NCI-H128 (cell line): ENCODE results near the gene PLCD1.
"Not testable (repeated sequence)": the region's sequence is repeated elsewhere in the genome, so short reads cannot be mapped to it uniquely, and the experiment has no call there.

Experiments
- DNase-seq: peaks from one replicate; lab custom pipeline; 2025; ENCODE audit not compliant: unreplicated experiment; lab: John Stamatoyannopoulos, UW

Gene PLCD1

DNA sequence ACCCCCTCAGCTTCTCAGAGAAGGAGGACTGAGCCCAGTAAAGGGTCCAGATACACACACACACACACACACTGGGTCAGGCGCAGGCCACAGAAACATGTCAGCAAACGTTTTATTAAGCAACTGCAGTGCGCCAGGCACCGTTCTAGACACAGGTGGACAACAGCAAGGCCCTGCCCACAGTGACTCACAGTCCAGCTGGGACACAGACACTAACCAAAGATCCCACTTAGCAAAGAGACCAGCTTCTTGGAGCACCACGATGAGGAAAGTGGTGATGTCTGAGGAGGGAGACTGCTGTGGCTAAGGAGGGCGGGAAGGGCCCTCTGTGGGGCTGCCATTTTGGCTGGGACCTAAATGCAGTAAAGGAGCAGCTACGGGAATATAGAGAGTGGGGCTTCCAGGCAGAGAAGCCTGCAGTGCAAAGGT is 41.7 kb downstream of the PLCD1 start:
- no peak for DNase-seq

DNA sequence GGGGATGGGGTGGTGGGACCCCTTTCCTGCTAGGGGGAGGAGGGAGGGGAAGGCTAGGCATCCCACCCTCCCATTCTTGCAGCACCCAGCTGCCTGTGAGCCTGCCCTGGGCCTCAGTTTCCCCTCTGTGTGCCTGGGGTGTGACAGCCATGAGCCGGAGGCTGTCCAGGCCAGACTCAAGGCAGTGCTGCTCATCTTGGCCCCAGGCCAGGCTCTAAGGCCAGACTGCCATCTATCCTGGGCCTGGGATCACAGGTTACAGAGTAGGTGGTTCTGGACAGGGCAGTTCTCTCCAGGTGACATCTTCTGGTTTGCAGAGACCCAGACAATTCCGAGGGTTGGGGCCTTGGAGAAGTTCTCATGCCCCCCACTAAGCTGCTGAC is 42.1 kb downstream of the PLCD1 start:
- no peak for DNase-seq

DNA sequence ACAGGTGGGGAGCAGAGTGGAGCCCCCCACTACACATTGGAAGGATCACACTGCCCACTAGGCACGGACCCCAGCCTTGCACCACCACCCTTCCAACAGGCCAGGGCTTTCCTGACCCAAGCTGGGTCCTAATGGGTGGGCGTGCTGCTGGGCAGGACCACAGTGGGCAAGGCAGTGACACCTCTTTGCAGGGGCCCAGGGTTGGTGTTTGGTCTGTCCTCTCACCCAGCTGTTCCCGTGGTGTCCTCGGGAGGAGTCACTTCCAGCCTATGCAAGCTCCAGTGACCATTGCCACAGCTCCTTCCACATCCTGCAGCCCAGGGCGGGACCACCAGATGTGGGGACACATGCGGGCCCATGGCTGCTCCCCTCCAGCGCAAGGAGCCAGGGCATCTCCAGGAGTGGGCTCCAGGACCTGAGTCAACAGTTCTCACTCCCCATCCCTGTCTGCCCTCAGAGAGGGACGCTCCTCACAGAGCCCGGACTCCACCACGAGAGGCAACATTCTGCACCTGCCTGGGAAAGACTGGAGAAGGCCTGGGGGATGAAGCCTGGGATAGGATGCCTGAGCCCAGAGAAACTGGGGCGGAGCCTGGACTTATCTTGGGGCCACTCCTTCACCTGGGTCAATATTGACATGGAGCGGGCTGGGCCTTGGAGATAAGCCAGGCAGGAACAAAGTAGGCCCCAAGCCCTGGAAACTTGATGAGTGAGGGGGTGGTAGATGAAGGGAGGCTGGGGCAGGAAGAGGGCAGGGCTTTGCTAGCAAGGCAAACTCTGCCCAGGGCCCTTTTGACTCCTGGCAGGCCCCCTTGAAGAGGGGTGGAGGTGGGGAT is 42.7 kb downstream of the PLCD1 start:
- no peak for DNase-seq

DNA sequence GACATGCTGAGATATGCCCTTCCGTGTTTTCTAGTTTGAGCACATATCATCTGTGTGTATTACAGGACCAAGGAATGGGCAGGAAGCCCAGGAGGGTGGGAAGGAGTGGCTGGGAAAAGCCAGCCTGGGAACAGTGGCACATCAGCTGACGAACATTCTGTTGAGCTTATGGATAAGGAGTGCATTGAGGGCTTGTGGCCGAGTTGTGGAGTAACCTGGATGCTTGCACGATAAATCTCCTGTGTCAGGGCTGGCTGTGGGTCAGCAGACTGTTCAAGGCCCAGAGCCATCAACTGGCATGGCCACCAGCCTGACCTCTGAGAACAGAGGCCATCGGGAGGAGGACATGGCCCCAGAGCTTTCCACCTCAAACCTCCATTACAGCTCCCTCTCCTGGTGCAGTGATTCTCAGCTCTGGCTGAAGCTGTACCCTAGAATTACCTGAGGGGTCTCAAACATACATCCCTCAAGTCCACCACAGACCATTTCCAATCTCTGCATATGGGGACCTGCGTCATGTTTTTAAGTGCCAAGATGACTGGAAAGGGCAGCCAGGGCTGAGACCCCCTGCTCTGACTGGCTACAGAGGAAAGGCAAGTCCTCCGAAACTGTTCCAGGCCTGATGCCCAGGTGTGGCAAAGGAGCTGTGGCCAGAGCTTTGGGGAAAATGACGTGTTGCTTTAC is 43.7 kb downstream of the PLCD1 start:
- DNase-seq = no peak

DNA sequence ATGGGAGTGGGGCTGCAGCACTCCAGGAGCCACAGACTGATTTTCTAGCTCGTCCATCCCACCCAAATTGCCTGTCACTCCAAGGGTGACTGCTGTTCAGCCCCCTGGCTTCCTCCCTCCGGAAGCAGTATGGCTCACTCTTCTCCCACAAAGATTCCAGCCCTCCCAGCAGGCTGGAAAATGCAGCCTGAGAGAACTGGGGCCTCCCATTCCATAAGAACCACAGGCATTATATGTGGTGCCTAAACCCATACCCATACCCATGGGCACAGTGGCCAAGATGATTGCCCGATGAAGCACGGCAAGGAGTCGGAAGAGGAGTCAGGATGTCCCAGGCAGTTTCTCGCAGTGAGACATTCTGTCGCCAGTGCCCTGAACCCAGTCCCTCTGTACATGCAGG is 44.8 kb downstream of the PLCD1 start:
- no peak for DNase-seq

DNA sequence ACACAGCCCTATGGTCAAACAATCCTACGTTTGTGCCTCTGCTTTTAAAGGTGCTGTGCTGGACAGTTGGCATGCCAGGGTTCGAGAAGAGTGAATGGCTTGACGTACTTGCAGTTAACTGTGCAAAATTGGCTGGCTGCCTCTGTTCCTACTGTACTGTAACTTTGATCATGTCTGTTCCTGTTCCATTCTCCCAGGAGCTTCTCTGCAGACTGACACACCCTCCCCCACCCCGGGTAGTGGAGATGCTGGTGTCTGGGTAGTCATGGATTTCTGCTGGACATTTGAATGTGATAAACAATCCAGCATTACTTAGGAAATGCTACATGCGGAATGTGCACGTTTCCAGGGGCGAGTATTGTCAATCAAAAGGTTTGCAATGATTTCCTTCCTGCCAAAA is 45.4 kb downstream of the PLCD1 start:
- no peak for DNase-seq

DNA sequence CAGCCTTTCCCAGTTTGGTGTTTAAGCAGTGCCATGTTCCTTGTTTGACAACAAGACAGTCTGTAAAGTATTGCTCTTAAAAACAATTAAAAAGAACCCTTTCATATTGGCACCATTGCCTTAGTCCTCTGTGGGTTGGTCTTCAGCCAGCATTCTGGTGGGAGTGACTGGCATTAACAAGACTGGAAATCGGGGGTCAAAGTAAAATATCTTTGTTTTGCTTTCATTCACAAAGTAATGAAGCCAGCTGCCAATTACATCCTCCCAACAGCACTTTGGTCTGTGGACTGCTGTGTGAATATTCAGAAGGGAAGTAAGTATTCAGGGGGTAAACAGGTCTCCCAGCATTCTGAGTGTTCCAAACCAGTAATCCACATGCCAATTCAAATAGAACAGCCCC is 47.1 kb downstream of the PLCD1 start:
- DNase-seq = no peak

DNA sequence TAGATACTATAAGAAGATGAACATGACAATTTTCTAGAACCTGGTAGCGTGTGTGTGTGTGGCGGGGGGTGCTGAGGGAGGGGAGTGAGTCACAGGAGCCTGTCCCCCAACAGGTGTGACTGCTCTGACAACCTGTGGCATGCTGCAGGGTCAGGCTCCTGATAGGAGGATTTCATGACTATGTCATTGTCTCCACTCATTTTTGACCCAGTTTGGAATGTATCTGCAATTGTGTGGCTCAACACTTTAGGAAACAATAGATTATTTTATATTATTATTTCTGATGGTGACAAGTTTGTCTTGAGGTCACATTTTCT is 48.1 kb downstream of the PLCD1 start:
- DNase-seq = no peak

DNA sequence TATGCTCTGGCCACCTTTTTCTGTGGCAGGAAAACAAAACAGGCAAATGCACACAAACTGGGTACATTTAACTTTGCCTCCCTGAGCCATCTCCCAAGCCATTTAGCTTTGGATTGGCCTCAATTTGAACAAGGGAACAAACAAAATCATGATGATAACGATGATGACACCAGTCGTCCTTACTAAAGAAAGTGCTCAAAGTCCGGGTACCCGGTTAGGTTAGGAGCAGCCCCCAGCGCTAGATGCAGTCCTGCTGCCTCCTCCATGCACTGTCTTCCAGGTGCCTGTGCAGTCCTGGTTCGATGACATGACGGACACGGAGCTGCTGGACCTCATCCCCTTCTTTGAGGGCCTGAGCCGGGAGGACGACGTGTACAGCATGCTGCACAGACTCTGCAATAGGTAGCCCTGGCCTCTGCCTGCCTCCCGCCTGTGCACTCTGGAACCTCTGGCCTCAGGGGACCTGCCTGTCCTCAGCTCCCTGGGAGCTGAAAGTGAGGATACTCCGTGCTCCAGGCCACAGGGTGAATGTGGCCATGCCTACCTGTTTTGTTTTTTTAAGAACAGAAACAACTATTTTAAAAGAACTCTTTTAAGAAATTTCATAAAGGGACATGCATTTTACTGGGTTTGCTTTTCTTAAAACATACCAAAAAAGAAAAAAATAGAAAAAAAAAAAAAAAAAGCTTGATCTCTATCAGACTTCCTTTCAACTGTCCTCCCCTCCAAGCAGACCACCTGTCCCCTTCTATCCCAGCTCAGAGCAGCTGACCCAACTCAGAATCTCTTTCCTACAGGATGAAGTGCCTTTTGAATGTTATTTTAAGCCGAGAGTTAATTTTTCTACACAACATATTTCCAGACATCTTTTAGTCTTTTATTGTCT is 48.7 kb downstream of the PLCD1 start:
- no peak for DNase-seq

DNA sequence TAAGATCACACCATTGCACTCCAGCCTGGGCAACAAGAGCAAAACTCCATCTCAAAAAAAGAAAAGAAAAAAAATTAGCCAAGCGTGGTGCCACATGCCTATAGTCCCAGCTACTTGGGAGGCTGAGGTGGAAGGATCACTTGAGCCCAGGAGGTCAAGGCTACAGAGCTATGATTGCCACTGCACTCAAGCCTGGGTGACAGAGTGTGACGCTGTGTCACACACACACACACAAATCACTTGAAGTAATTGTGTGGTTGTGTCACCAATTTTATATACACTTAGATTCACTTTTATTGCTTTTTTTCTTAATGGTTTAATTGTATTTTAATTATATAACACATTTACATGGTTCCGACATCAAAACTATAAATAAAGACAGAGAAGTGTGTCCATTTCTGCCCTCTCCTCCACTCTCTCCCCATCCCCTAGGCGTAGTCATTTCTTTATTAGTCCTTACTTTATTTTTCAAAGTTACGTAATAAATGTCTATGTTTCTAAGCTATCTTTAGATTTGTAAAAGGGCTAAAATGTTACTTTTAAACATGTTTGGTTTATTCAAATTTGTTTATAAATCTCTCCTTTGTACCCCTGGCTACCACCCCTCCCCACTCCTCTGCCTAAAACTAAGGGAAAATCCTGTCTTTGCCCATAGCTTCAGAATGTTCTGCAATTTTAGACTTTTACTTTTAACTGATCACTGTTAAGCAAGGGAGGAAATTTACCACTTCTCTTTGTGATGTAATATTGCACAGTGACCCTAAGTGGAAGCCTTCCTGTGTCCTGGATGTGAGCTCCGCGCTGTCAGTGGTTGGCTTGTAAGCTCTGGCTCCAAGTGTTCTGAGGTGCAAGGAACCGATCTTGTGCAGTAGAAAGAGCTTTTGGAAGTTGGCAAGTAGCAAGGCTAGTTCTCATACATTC is 49.6 kb downstream of the PLCD1 start:
- DNase-seq = no peak

DNA sequence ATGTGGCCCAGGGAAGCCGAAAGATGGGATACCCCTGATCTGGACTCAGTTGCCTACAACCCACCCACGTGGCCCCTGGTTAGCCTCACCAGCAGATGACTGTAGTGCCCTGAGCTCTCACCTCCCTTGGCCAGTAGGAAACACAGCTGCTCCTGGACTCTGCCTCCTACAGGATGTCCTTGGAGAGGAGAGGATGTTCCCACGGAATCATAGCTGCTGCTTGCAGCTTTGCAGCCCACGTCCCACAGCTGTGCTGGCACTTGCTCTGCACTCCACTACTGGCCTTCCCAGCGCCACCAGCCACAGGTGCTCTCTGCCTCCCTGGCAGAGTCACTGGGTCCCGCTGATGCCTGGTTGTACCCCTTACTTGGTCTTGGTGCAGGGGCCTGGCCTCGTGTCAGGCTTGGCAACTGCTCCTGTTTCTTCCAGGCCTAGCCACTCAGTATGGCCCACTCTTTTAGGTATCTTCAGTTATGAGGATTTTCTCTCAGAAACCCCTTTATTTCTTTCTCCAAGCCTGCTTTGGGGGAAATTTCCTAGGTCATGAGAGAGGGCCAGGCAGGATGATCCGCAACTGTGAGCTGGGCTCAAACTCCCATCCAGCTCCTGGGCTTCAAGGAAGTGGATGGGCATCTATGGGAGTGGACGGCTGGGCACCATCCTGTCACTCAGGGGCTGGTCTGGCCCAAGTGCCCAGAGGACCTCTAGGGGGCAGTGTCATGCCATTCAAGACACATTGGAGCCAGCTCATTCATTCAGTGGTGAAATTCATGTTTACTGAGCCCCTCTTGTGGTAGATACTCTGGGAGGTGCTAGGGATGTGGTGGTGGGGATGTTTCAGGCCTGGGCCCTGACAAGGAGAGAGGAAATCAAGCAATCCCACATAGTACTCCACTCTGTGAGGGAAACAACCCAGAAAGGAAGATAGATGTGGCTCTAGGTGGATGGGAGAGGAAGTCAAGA is 55.0 kb downstream of the PLCD1 start:
- DNase-seq = no peak

DNA sequence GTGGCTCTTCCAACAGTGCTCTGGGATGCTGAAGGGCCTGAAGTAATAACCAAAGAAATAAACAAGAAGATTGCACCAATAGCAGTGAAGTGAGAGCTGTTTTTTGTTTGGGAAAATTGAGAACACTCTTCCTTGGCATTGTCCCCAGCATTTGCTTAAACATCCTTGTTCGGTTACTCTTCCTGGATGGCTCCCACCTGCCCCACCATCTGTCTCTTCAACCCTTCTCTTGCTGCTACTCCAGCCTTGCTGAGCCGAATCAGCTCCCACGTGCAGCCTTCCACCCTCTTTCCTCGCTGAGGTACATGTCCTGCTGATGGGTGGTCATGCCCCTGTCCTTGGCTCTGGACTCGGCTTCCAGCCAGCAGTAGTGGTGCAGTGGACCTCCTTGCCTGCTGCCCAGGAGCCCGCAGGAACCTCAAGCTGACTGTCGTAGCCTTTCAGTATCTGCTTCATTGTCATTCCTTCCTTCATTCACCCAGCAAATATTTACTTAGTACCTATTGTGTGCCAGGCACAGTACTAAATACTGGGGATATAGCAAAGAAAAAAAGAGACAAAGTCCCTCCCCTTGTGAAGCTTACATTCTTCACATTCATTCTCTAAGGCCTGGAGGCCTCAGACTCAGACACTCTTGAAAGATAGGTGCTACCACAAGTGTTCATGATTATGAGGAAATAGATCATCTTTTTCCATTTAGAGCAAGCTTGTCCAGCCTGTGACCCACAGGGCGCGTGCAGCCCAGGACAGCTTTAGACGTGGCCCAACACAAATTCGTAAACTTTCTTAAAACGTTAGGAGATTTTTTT is 56.0 kb downstream of the PLCD1 start:
- DNase-seq = no peak

DNA sequence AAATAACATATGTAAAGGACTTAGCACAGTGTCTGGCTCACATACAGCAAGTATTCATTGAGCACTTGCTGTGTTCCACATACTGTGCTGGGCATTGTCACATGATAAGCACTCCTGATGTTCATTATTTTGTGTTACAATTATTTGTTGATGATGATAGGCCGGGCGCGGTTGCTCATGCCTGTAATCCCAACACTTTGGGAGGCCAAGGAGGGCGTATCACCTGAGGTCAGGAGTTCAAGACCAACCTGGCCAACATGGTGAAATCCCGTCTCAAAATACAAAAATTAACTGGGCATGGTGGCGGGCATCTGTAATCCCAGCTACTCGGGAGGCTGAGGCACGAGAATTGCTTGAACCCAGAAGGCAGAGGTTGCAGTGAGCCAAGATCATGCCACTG is 57.4 kb downstream of the PLCD1 start:
- not testable (repeated sequence) for DNase-seq

DNA sequence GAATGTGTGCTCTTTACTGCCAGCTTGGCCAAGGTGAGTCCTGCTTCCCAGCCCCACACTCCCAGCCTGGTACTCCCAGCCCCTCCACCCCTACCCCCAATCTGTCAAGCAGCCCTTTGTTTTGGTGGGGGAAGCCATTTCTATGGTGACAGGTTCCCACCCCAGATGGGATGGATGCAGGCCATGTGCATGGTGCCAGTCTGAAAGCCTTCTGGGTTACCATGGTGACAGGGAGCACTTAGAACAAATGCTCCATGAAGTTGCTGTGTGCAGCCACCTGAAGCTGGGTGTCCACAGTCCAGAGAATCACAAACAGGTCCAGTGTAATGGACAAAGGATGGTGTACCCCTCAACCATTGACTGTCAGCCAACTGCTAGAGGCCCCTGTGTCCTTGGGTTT is 58.0 kb downstream of the PLCD1 start:
- no peak for DNase-seq

DNA sequence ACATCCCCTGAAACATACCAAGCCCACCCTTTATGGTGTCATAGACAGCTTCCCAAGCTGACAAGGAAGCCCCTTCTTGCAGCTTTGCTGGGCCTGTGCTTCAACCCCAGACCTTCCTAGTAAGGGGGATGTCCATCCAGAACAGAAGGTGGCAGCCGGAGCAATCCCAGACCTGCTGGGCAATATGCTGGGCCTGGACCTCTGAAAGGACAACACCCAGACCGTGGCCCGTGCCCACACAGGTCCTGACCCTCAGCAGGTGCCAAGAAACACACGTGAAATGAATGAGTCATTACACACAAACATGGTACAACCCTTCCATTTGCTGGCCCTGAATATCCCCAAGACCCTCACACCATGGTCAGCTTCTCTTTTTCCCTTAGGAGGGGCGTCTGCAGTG is 58.6 kb downstream of the PLCD1 start:
- no peak for DNase-seq

DNA sequence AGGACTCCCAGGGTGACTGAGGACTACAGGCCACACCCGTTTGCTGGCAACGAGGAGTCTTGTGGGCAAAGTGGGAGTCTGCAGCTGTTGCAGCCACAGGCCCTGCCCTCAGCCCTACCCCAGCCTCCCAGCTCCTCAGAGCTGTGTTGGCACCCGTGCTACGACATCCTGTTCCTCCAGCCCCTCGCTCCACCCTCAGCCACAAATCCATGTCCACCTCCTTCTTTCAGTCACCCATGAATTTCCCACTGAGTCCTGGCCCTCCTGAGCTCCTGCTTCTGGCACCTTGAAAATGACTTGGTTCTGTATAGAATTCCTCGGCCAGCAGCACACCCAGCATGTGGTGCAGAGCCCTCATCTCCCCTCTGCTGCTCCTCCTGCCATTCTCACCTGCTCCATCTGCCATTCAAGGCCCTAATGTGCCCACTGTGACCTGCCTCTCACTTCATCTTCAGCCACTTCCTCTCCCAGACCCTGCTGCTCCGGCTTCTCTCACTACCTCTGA is 59.8 kb downstream of the PLCD1 start:
- no peak for DNase-seq

DNA sequence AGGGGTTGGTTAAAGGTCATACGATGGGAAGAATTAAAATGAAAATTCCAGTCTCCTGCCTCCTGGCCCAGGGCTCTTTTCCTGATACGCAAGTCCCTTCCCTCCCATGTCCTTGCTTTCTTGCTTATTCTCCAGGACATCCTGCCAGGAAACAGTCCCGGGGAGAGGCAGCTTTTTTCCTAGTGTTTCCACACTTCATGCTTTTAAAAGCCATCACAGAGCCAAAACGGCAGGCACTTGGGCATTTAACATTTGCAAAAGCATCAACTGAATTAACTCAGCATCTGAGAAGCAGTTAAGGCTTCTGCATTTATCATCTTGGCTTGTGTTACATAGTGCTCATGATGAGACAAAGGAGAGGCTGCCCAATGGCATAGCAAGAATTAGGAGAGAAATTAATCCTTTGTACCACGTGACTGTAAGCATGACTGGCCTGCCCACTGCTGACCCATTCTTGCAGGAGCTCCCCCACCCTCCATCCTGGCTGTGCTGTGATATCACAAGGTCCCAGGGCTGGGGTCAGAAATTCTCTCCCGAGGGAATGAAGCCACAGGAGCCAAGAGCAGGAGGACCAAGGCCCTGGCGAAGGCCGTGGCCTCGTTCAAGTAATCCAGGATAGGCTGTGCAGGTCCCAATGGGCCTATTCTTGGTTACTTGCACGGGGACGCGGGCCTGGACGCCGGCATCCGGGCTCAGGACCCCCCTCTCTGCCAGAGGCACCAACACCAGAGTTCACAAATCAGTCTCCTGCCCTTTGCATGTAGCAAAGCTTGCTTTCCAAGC is 60.4 kb downstream of the PLCD1 start:
- DNase-seq = no peak

DNA sequence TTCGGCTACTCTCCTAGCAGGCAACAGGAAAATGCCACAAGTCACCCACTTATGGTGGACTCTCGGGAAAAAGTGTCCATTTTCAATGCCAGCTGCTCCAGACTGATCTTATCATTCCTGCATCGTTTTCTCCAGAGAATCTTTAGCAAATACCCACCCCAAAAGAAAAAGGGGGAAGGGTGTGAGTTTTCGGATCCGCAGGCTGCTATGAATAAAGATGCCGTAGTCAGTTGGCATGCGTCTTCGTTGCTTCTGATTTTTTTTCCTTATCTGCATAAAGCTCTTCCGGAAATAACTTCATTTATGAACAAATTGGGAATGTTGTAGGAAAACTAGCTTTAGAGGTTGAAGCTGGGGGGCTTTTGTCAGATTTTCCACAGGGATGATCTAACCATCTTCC is 61.2 kb downstream of the PLCD1 start:
- DNase-seq = no peak
